ENCODE results near the gene P2RY6. TPM values are rescaled to one million over a fixed set of nuclear protein-coding genes. Genes with fewer than 3 reads are reported as not detected.

The P2RY6 gene
- total and polyA plus RNA-seq, 2 experiments from 2014 or later = 2.6 to 8.9 TPM

- Histone ChIP-seq H3K4me3 (no peak overlapping the region), H2AFZ (no peak overlapping the region), H3K36me3 (replicated peaks; ENCODE audit: insufficient read depth, low read depth) (no peaks in the 10 kb centered on the region), H3K27me3 (peaks cover 19% of the 10 kb centered on the region), H3K9me2 (replicated peaks; ENCODE audit: insufficient read depth) (no peaks in the 10 kb centered on the region), H3K9me3 (ENCODE audit: low read depth) (no peaks in the 10 kb centered on the region), H3K79me2 (no peaks in the 10 kb centered on the region), H3K27ac (no peak overlapping the region), H4K20me1 (ENCODE audit: insufficient read depth, poor library complexity, severe bottlenecking) (no peaks in the 10 kb centered on the region), H3K4me2 (no peak overlapping the region), H3K4me1 (ENCODE audit: insufficient read depth) (peaks cover 39% of the 10 kb centered on the region)
- 98% methylated on average over 8 of the region's 8 CpGs for WGBS (ENCODE audit: low lambda C conversion rate, missing lambda C conversion rate)
- no peak for DNase-seq (ENCODE audit: low spot score)
- TF ChIP-seq EZH2 (IDR thresholded peaks at IDR 0.05; ENCODE audit: borderline replicate concordance) = no peak
- TF ChIP-seq EZH2phosphoT487 (IDR thresholded peaks at IDR 0.05; ENCODE audit: low read depth, severe bottlenecking, unreplicated experiment) = no peak
- no peak for TF ChIP-seq CTCF (IDR thresholded peaks at IDR 0.05; ENCODE audit: poor library complexity)
Measured at GRCh38 chr11:73267906-73268540, 4.1 kb upstream of the P2RY6 start.

GRCh38 chr11:73268671-73269271, 3.4 kb upstream of the P2RY6 start:
- Histone ChIP-seq H3K4me2 (no peak overlapping the region), H3K4me3 (no peak overlapping the region), H3K36me3 (replicated peaks; ENCODE audit: insufficient read depth, low read depth) (no peaks in the 10 kb centered on the region), H3K4me1 (ENCODE audit: insufficient read depth) (peaks cover 46% of the 10 kb centered on the region), H3K9me2 (replicated peaks; ENCODE audit: insufficient read depth) (no peaks in the 10 kb centered on the region), H3K9me3 (ENCODE audit: low read depth) (no peaks in the 10 kb centered on the region), H4K20me1 (ENCODE audit: insufficient read depth, poor library complexity, severe bottlenecking) (no peaks in the 10 kb centered on the region), H2AFZ (no peak overlapping the region), H3K27ac (peak overlapping the region; percentile 64), H3K27me3 (peaks cover 19% of the 10 kb centered on the region), H3K79me2 (no peaks in the 10 kb centered on the region)
- WGBS (ENCODE audit: low lambda C conversion rate, missing lambda C conversion rate) = 80% methylated on average over 8 of the region's 8 CpGs
- TF ChIP-seq EZH2 (IDR thresholded peaks at IDR 0.05; ENCODE audit: borderline replicate concordance) (no peak), EZH2phosphoT487 (IDR thresholded peaks at IDR 0.05; ENCODE audit: low read depth, severe bottlenecking, unreplicated experiment) (no peak), CTCF (IDR thresholded peaks at IDR 0.05; ENCODE audit: poor library complexity) (no peak)
- DNase-seq (ENCODE audit: low spot score) = no peak

GRCh38 chr11:73269459-73270015, 2.6 kb upstream of the P2RY6 start:
- DNase-seq (ENCODE audit: low spot score) = peak; percentile 60
- Histone ChIP-seq H3K27ac (peak overlapping the region; percentile 64), H3K36me3 (replicated peaks; ENCODE audit: insufficient read depth, low read depth) (no peaks in the 10 kb centered on the region), H3K79me2 (peaks cover 4% of the 10 kb centered on the region), H3K27me3 (peaks cover 17% of the 10 kb centered on the region), H3K4me3 (no peak overlapping the region), H4K20me1 (ENCODE audit: insufficient read depth, poor library complexity, severe bottlenecking) (no peaks in the 10 kb centered on the region), H3K9me2 (replicated peaks; ENCODE audit: insufficient read depth) (no peaks in the 10 kb centered on the region), H2AFZ (no peak overlapping the region), H3K4me1 (ENCODE audit: insufficient read depth) (peaks cover 44% of the 10 kb centered on the region), H3K4me2 (peak overlapping the region; percentile 65), H3K9me3 (ENCODE audit: low read depth) (no peaks in the 10 kb centered on the region)
- TF ChIP-seq EZH2 (IDR thresholded peaks at IDR 0.05; ENCODE audit: borderline replicate concordance) (no peak), EZH2phosphoT487 (IDR thresholded peaks at IDR 0.05; ENCODE audit: low read depth, severe bottlenecking, unreplicated experiment) (no peak)
- WGBS (ENCODE audit: low lambda C conversion rate, missing lambda C conversion rate) = 57% methylated on average over 7 of the region's 7 CpGs
